Stimulated activated CD4-positive, alpha-beta T cell treated with anti-CD3 and anti-CD28 coated beads, Interleukin-1b, Interleukin-23, amount 100 ng/mL, for 24 hours (primary cell): ENCODE data around the gene ASPN.

Experiments
- DNase-seq, 4 experiments: peaks; one replicate each; pipeline ENCODE4 v3.0.0-alpha.2; 2020; ENCODE audit warnings: low read depth in 4 of 4, low spot score in 1 of 4

The ASPN gene

GRCh38 chr9:92476962-92477361 is 5.3 kb downstream of the ASPN start:
- DNase-seq: no peak

DNA sequence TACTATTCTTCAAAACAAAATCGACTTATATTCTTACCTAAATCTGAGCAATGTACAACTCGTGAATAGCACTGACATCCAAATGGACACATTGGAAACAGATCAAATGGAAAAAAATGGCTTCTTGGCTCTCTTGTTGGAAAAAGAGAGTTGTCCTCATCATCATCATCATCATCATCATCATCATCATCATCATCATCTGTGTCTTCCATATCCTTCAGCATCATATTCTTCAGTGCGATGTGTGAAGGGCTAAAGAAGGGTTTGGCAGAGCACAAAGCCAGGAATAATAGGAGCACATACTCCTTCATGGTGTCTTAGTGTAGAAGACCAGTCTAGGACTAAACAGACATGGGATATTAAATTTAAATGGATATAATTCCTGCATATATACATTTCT is 7.7 kb downstream of the ASPN start:
- no peak for DNase-seq

DNA sequence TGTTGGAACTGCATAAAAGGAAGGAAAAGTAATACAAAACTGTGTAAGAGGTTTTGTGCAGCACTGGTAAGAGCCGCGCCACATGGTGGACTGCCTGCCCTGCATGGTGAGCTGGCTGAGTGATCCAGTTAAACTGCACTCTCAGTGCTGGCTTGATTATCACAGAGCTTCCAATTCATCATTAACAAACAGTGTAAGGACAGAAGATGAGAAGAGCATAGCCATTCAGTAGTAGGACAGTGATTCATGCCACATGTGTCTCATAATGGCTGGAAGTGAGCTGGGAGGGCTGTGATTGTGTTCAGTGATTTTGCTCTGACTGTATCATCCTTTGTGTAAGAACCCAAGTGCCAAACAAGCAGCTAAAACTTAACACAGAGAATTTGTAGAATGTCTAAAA is 14.1 kb downstream of the ASPN start:
- no peak for DNase-seq

DNA sequence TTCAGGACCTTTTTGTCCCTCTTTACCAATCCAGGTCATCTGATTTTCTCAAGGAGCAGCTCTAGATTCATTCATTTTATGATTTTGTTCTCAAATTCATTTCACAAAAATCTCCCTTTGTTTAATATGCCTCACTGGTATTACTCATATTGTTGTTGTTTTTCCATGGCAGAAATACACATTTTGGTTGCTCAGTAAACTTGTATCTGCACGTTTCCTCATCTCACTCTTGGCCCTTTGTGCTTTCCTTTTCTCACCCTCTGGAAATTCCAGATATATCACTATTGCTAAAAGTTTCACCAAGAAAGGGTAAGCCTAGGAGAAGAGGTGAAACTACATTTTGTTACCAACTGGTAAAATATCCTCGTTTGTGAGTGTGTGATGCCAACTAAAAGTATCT is 14.8 kb downstream of the ASPN start:
- no peak for DNase-seq

- DNase-seq: no peak
Measured at GRCh38 chr9:92467041-92467440, 15.3 kb downstream of the ASPN start.

DNA sequence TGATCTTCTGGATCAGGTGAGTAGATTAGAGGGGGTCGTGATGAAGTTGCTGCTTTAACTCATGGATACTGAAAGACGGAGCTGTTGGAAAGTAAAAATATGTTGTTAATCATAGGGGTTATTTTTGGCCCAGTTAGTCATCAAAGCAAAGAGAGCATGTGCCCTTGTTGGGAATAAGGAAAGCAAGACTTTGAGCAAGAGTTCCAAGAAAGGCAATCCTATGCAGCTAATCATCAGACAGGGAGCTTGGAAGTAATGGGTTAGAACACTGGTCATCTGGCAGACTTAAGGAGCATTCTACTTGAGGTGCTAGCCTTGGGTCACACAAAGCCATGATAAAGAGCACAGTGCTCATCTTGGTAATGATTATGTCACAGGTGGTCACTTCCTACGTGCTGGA is 18.3 kb downstream of the ASPN start:
- no peak for DNase-seq

GRCh38 chr9:92463387-92463786 is 18.9 kb downstream of the ASPN start:
- no peak for DNase-seq

DNA sequence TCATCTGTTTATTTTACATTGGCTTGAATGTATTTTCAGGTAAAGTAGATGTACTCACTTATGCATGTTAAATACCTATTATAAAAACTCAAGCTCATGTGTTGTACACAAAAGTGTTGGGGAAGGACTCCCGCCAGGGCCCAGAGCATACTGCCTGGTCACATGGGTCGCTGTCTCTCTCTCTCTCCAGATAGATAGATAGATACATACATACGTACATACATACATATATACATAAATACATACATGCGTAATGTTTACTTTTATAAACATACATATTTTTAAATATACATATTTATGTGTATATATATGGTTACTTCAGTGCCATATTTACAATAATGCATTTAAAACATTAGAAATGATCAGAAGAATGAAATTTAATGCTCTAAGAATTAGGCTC is 24.7 kb downstream of the ASPN start:
- no peak for DNase-seq

DNA sequence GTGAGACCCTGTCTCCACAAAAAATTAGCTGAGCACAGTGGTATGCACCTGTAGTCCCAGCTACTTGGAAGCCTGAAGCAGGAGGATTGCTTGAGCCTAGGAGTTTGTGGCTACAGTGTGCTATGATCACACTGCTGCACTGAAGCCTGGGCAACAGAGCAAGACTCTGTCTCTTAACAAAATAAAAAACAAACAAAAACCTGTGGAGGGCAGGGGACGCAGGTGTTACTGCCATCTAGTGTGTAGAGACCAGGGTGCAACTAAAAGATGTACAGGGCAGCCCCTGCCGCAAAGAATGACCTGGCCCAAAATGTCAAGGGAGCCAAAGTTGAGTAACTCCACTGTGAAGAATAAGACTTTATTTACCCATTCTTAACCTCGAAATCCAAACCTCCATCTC is 27.1 kb downstream of the ASPN start:
- DNase-seq: no peak

DNA sequence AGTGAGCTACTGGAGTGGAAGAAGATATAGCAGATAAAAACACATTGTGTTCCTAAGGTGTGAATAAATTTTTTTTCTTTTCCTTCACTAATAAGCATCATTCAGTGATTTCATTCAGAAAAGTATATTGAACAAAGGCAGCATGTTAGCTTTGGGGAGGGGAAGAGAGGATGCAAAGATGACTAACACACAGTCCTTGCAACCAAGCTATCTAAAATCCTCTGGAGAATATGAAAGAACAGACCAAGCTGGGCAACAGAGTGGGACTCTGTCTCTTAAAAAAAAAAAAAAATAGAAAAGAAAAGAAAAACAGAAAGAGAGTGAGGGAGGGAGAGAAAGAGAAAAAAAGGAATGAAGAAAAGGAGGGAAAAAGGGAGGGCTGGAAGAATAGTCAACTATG is 35.8 kb downstream of the ASPN start:
- DNase-seq: no peak

- DNase-seq: no peak
Measured at GRCh38 chr9:92444841-92445240, 37.5 kb downstream of the ASPN start.

DNA sequence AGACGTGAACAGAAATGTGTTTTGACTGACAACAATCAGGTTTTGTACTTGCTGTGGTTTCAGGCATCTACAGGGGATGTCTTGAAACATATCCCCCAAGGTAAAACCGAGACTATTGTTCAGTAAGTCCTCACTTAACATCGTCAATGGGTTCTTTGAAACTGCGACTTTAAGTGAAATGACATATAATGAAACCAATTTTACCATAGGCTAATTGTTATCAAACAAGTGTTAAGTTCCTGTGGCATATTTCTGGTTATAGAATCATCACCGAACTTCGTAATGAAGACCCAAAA is 41.6 kb downstream of the ASPN start:
- DNase-seq: no peak

DNA sequence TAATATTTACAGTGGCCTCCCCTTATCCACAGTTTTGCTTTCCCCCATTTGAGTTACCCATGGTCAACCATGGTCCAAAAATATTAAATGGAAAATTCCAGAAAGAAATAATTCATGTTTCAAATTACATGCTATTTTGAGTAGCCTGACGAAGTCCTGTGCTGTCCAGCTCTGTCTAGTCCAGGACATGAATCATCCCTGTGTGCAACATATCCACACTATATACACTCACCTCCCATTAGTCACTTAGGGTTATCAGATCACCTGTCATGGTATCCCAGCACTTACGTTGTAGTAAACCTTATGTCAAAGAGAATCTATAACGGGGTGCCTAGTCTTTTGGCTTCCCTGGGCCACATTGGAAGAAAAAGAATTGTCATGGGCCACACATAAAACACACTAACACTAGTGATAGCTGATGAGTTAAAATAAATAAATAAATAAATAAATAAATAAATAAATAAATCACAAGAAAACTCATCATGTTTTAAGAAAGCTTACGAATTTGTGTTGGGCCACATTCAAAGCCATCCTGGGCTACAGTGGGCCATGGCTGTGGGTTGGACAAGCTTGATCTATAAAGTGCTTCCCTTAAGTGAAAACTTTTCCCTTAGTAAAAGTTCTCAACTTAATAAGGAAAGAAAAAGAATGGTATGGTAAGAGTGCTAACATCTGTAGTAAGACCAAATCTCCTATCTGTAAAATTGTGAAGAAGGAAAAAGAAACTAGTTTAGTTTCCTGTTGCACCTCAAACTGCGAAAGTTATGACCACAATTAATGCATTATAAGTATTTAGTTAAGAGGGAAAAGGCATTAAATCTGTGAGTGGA is 42.2 kb downstream of the ASPN start:
- no peak for DNase-seq

GRCh38 chr9:92438900-92439526 is 43.3 kb downstream of the ASPN start:
- no peak for DNase-seq

GRCh38 chr9:92435263-92435662 is 47.0 kb downstream of the ASPN start:
- DNase-seq: no peak

DNA sequence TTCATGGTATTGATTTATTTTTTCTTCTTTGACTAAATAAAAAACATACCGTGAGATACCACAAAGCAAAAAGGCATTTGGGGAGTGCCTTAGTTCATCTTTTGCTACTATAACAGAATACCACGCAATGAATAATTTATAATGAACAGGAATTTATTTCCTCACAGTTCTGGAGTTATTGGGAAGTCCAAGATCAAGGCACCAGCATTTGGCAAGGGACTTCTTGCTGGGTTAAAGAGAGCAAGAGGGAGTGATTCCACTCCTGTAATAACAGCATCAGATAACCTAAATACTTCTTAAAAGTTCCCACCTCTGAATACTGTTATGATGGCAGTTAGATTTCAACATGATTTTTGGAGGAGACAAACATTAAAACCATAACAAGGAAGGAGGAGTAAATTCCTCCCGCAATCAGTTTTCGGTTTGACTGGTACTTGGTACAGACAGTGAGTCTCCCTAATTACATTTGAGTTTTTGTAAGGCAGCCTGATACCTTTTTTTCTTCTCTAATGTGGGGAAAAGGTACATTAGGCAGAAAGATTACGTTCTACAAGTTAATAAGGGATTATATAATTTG is 49.2 kb downstream of the ASPN start:
- no peak for DNase-seq

GRCh38 chr9:92432350-92432749 is 50.0 kb downstream of the ASPN start:
- DNase-seq: no peak

DNA sequence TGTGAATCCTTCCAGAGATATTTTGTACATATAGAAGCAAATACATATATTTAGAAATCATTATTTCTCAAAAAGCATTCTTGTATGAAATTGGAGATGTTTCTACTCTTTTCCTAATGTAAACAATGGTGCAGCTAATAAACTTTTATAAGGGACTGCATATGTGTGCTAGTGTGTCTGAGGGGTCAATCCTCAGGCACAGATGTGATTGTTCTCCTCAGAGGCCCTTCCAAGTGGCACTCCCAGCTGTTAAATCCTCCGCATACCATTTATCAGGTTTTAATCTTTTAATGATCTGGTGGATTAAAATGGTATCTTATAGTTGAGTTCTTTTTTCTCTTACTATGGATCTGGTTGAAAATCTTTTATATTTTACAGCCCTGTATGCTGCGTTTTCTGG is 52.5 kb downstream of the ASPN start:
- no peak for DNase-seq

- no peak for DNase-seq
Measured at GRCh38 chr9:92426501-92427145, 55.7 kb downstream of the ASPN start.

GRCh38 chr9:92425474-92425873 is 56.8 kb downstream of the ASPN start:
- no peak for DNase-seq

GRCh38 chr9:92424340-92424739 is 58.0 kb downstream of the ASPN start, which contains the start of gene OMD:
OMD (minus strand) TSS chr9:92424471; CDS start chr9:92417558, 6,913 bp downstream.
- no peak for DNase-seq

DNA sequence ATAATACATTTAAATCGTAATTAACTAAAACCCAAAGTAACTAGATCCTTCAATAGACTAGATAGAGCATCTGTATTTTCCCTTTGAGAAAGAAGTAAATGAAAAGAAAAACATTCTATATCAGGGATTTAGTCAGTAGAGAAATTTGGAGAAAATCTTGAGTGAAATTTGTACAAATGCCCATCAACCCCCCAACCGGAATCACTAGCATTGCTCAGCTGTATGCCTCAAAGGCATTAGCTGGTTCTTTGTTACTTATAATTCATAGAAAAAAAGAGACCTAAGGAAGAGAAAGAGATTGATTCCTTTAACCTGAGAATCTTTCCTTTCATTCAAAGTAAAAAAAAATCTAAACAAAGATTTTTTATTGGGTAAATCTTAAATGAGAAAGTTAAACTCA is 58.7 kb downstream of the ASPN start:
- no peak for DNase-seq
